ENCODE measurements around the gene TRIM77.
"Not testable (repeated sequence)": the region's sequence is repeated elsewhere in the genome, so short reads cannot be mapped to it uniquely, and the experiment has no call there.

TRIM77 gene, protein sequence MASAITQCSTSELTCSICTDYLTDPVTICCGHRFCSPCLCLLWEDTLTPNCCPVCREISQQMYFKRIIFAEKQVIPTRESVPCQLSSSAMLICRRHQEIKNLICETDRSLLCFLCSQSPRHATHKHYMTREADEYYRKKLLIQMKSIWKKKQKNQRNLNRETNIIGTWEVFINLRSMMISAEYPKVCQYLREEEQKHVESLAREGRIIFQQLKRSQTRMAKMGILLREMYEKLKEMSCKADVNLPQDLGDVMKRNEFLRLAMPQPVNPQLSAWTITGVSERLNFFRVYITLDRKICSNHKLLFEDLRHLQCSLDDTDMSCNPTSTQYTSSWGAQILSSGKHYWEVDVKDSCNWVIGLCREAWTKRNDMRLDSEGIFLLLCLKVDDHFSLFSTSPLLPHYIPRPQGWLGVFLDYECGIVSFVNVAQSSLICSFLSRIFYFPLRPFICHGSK

GRCh38 chr11:89709999-89710398 lies at the start of gene TRIM77:
Gene TRIM77 (plus strand): TSS chr11:89710299. CDS start chr11:89710299, 0 bp downstream.
- DNase-seq (ENCODE audit: low read depth), result not testable (repeated sequence)

DNA sequence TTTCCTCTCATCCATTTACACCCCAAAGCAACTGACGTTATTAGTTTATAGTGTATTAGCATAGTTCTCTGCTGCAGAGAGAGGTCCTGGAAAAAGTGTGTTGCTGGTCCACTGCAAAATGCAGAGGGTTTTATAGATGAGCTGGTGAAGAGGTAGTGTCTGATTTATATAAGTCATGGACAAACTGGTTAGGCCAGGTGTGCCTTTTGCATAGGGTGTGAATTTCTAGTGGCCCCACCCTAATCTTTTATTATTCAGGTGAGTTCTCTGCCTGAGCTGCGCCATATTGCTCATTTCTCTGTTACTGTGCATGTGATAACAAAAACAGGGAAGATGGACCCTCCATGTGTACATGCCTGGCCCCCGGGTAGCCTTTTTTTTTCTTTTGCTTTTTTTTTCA lies 43.1 kb upstream of the TRIM77 start:
- DNase-seq (ENCODE audit: low read depth), result no peak

- DNase-seq (ENCODE audit: low read depth), result not testable (repeated sequence)
These were observed 41.9 kb upstream of the TRIM77 start for GRCh38 chr11:89668158-89668557.

GRCh38 chr11:89669586-89669985 lies 40.5 kb upstream of the TRIM77 start:
- DNase-seq (ENCODE audit: low read depth), result not testable (repeated sequence)

DNA sequence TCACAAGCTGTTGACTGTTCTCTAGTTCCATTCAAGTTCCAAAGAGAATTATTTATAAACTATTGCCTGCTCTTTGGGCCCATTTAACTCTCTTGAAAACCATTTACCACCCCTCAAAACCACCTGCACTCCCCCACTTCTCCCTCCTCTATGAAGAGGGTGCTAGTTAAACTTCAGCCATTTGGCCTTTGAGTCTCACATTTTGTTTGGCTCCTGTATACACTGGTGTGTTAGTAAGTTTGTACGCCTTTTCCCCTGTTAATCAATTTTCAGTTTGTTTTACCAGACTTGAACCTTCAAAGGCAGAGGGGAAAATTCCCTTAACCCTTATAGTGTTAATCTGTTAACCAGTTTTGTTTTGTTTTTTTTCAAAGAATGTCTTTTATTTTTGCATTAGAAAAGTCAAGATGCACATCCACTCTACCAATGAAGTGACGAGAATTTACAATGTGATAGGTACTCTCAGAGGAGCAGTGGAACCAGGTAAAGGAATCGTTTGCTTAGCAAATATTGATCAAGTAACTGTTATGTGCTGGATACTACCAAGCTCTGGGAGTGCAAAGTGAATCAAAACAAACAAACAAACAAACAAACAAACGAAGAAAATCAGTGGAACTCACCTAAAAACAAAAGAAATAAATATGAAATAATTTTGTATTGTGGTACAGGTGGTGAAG lies 40.0 kb upstream of the TRIM77 start:
- DNase-seq (ENCODE audit: low read depth), result not testable (repeated sequence)

GRCh38 chr11:89672547-89672946 lies 37.6 kb upstream of the TRIM77 start:
- DNase-seq (ENCODE audit: low read depth), result not testable (repeated sequence)

DNA sequence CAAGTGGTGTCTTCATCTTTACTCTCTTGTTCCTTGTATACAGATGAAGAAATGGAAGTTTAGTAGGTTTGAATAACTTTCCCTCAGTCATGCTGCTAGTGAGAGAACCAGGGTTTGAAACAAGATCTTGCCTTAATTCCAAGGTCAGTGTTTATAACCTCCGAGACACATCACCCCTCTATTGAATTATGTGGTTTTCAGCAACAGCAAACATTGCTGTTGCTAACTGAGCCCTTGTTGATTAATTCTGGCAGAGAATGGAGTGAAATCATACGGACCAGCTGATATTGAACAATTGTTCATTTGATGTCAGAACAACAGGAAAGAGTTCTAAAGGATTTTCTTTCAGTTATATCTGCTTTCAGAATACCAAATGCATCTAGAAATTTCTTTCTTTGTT lies 36.7 kb upstream of the TRIM77 start:
- DNase-seq (ENCODE audit: low read depth), result not testable (repeated sequence)

DNA sequence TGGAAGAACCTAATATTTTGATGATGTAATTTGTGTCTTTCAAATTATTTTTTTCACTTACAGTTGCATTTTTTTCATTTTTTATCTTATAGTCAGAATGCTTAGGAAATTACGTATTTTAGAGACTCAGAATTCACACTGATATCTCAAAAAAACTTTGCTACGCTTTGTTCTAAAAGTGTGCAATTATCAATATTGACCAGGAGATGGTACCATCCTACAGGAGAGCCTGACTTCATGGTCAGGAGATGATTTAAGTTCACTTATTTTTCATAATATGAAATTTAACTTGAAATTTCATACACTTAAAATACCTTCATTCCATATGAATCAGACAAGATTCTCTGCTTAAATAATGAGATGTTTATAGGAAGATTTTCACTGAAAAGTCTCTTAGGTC lies 34.7 kb upstream of the TRIM77 start:
- DNase-seq (ENCODE audit: low read depth), result peak; percentile 14

GRCh38 chr11:89675948-89676347 lies 34.2 kb upstream of the TRIM77 start:
- not testable (repeated sequence) for DNase-seq (ENCODE audit: low read depth)

DNA sequence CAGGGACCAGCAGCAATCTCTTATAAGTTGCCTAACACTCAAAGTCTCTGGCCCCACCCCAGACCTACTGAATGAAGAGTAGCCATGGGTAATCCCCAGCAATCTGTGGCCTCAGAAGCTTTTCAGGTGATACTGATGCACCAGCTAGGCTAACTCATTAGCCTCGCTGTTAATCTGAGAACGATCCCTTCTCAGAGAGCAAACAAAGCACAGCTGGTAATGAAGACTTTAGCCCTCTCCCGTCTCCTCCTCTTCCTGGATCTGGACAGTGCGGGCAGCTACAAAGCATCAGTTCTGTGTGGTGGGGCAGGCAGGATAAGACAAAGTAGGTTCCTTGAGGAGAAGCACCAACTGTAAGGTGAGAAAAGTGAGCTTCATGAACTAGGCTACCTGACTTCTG lies 3.0 kb upstream of the TRIM77 start:
- DNase-seq (ENCODE audit: low read depth), result not testable (repeated sequence)

GRCh38 chr11:89724866-89725498 lies 14.9 kb downstream of the TRIM77 start:
- DNase-seq (ENCODE audit: low read depth), result not testable (repeated sequence)

DNA sequence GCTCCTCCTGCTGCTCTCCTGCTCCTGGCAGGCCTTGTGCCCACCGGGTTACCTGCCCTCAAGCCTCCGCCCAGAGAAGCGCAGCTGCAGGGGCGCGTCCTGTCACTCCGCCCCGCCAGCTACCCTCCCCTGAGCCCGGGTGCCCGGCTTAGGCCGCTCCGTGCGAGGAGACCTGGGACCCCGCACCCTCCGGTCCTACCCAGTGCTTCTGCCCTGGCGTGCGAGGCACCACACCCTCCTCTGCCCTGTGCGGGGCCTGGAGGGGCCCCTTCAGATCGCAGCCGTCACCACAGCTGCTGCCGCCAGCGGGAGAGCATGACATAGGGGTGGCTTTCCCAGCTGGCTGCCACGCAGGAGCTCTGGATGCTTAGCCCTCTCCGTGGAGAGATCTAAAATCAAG lies 20.1 kb downstream of the TRIM77 start:
- not testable (repeated sequence) for DNase-seq (ENCODE audit: low read depth)

- DNase-seq (ENCODE audit: low read depth), result no peak
These were observed 26.5 kb downstream of the TRIM77 start for GRCh38 chr11:89736566-89736965.

GRCh38 chr11:89737116-89737515 lies 27.0 kb downstream of the TRIM77 start:
- DNase-seq (ENCODE audit: low read depth), result no peak

- DNase-seq (ENCODE audit: low read depth), result not testable (repeated sequence)
These were observed 31.3 kb downstream of the TRIM77 start for GRCh38 chr11:89741406-89741805.

DNA sequence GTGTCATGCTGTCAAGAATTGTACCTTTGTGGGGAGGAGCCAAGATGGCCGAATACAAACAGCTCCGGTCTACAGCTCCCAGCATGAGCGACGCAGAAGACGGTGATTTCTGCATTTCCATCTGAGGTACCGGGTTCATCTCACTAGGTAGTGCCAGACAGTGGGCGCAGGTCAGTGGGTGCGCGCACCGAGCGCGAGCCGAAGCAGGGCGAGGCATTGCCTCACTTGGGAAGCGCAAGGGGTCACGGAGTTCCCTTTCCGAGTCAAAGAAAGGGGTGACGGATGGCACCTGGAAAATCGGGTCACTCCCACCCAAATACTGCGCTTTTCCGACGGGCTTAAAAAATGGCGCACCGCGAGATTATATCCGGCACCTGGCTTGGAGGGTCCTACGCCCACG lies 34.1 kb downstream of the TRIM77 start:
- DNase-seq (ENCODE audit: low read depth), result not testable (repeated sequence)

GRCh38 chr11:89750822-89751221 lies 40.7 kb downstream of the TRIM77 start:
- DNase-seq (ENCODE audit: low read depth), result not testable (repeated sequence)
